ENCODE measurements around the gene ATP5MK.
"Not testable (repeated sequence)": the region's sequence is repeated elsewhere in the genome, so short reads cannot be mapped to it uniquely, and the experiment has no call there.

Gene ATP5MK

DNA sequence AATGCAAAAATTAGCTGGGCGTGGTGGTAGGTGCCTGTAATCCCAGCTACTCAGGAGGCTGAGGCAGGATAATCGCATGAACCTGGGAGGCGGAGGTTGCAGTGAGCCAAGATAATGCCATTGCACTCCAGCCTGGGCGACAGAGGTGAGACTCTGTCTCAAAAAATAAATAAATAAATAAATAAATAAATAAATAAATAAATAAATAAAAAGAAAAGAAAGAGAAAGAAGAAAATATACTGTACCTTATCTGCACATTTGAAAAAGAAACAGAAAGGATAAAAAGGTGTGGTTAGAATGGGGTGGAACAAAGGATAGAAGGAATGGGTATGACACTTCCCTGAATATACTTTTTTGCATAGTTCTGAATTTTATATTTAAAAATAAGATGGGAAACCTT is 36.8 kb downstream of the ATP5MK start:
- no CpG with 5 or more reads among the region's 4 CpGs for WGBS (ENCODE audit: insufficient coverage, insufficient read length)
- H3K27me3 ChIP-seq (ENCODE audit: control insufficient read depth, insufficient read depth, low read length); H3K27ac ChIP-seq (ENCODE audit: low read length); H3K36me3 ChIP-seq (ENCODE audit: control insufficient read depth, insufficient read depth, low read length); DNase-seq (ENCODE audit: low read depth, low spot score); H3K4me3 ChIP-seq (ENCODE audit: low read length); H3K4me1 ChIP-seq (ENCODE audit: control insufficient read depth, insufficient read depth, low read length); H3K9me3 ChIP-seq (ENCODE audit: control insufficient read depth, insufficient read depth, low read length): not testable (repeated sequence)

DNA sequence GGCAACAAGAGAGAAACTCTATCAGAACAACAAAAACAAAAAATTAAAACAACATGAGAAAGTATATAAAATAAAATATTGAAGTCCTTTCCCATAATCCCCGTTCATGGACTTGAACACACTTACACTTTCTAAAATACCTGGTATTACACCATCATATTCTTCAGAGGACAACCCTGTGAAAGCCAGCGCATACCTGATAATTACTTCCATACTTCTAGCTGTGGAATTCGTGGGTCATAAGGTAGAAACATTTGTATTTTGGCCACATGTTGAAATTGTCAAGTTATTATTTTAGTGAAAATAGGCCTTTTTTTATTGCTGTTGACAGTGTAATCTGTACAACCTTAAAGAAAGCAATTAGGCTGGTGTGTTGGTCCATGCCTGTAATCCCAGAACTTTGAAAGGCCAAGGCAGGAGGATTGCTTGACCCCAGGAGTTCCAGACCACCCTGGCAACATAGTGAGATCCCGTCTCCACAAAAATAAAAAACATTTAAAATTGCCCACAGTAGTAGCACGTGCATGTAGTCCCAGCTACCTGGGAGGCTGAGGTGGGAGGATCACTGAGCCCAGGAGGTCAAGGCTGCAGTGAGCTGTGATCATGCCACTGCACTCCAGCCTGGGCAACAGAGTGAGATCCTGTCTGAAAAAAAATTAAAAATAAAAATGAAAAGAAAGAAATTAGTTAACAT is 40.2 kb downstream of the ATP5MK start:
- Histone ChIP-seq H3K36me3 (ENCODE audit: control insufficient read depth, insufficient read depth, low read length) (no peaks in the 10 kb centered on the region), H3K9me3 (ENCODE audit: control insufficient read depth, insufficient read depth, low read length) (no peaks in the 10 kb centered on the region), H3K27ac (ENCODE audit: low read length) (no peak overlapping the region), H3K27me3 (ENCODE audit: control insufficient read depth, insufficient read depth, low read length) (no peaks in the 10 kb centered on the region), H3K4me1 (ENCODE audit: control insufficient read depth, insufficient read depth, low read length) (no peaks in the 10 kb centered on the region), H3K4me3 (ENCODE audit: low read length) (no peak overlapping the region)
- no CpG with 5 or more reads among the region's 5 CpGs for WGBS (ENCODE audit: insufficient coverage, insufficient read length)
- no peak for DNase-seq (ENCODE audit: low read depth, low spot score)

DNA sequence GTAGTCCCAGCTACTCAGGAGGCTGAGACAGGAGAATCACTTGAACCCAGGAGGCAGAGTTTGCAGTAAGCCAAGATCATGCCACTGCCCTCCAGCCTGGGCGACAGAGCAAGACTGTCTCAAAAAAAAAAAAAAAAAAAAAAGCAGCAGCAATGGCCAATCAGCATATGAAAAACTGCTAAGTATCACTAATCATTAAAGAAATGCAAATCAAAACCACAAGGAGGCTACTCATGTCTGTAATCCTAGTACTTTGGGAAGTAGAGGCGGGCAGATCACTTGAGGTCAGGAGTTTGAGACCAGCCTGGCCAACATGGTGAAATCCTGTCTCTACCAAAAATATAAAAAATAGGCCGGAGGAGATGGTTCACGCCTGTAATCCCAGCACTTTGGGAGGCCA is 41.7 kb downstream of the ATP5MK start:
- not testable (repeated sequence) for H3K36me3 ChIP-seq (ENCODE audit: control insufficient read depth, insufficient read depth, low read length); H3K4me3 ChIP-seq (ENCODE audit: low read length); DNase-seq (ENCODE audit: low read depth, low spot score); H3K4me1 ChIP-seq (ENCODE audit: control insufficient read depth, insufficient read depth, low read length); H3K27me3 ChIP-seq (ENCODE audit: control insufficient read depth, insufficient read depth, low read length); H3K27ac ChIP-seq (ENCODE audit: low read length); H3K9me3 ChIP-seq (ENCODE audit: control insufficient read depth, insufficient read depth, low read length)
- no CpG with 5 or more reads among the region's 4 CpGs for whole genome bisulfite sequencing (ENCODE audit: insufficient coverage, insufficient read length)

DNA sequence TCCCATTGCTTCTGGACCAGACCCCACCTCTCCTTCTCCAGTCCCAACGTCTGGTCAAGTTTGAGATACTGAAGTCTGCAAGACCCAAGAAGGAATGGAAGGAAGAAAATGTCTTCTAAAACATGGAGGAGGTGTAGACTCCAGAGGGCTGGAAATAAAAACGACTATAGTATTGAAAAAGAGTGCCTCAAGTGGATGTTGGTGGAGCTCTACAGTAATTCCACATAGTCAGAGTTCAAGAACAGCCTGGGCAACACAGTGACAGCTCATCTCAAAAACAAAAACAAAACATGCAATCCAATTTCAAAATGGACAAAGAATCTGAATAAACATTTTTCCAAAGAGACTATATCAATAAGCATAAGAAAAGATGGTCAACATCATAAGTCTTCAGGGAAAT is 43.0 kb downstream of the ATP5MK start:
- H3K4me1 ChIP-seq (ENCODE audit: control insufficient read depth, insufficient read depth, low read length) = no peaks in the 10 kb centered on the region
- H3K4me3 ChIP-seq (ENCODE audit: low read length) = no peak overlapping the region
- H3K9me3 ChIP-seq (ENCODE audit: control insufficient read depth, insufficient read depth, low read length) = no peaks in the 10 kb centered on the region
- H3K36me3 ChIP-seq (ENCODE audit: control insufficient read depth, insufficient read depth, low read length) = no peaks in the 10 kb centered on the region
- WGBS (ENCODE audit: insufficient coverage, insufficient read length) = no CpG with 5 or more reads among the region's 2 CpGs
- no peak for DNase-seq (ENCODE audit: low read depth, low spot score)
- no peak overlapping the region for H3K27ac ChIP-seq (ENCODE audit: low read length)
- no peaks in the 10 kb centered on the region for H3K27me3 ChIP-seq (ENCODE audit: control insufficient read depth, insufficient read depth, low read length)

DNA sequence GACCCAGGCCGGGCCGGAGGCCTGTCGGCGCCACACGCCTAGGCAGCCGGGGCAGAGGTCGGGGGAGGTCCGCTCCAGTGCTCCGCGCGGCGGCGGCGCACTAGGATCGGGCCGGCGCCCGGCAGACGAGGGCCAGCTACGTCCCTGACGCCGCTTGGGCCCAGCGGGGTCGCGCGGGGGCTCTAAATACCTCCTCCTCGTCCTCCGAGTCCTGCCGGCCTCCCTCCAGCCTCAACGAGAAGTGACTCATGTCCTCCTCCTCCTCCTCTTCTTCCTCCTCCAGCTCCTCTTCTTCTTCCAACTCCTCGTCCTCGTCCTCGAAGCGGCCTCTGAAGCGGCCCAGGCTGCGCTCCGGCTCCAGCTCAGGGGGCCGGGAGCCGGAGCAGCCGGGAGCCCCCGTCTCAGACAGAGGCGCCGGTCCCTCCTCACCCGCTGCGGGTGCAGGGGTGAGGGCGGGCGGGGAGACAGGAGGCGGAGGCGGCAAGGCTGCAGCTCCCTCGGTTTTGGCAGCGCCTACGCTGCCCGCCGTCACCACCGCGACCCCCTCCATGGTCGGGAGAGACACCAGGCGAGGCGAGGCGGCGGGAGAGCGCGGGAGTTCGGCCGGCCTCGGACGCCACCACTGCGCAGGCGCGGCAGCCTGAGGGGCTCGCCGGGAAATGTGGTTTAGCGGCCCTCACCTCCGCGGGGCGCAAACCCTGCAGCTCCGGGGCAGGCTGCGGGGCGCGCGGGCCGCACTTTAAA is 45.6 kb downstream of the ATP5MK start, which contains the start of gene PCGF6:
PCGF6 (minus strand) TSS at position 624 of the 744 bp plus-strand sequence; CDS start at position 550, 74 bp downstream.
- Histone ChIP-seq H3K36me3 (ENCODE audit: control insufficient read depth, insufficient read depth, low read length) (peaks cover 2% of the 10 kb centered on the region; the same call in 1 of the 2 replicates), H3K4me1 (ENCODE audit: control insufficient read depth, insufficient read depth, low read length) (no peaks in the 10 kb centered on the region), H3K9me3 (ENCODE audit: control insufficient read depth, insufficient read depth, low read length) (no peaks in the 10 kb centered on the region), H3K27me3 (ENCODE audit: control insufficient read depth, insufficient read depth, low read length) (no peaks in the 10 kb centered on the region), H3K27ac (ENCODE audit: low read length) (no peak within 1 kb of the TSS), H3K4me3 (ENCODE audit: low read length) (peak within 1 kb of the TSS; percentile 85)
- WGBS (ENCODE audit: insufficient coverage, insufficient read length) = no CpG with 5 or more reads among the region's 82 CpGs
- peak; percentile 76 for DNase-seq (ENCODE audit: low read depth, low spot score)

DNA sequence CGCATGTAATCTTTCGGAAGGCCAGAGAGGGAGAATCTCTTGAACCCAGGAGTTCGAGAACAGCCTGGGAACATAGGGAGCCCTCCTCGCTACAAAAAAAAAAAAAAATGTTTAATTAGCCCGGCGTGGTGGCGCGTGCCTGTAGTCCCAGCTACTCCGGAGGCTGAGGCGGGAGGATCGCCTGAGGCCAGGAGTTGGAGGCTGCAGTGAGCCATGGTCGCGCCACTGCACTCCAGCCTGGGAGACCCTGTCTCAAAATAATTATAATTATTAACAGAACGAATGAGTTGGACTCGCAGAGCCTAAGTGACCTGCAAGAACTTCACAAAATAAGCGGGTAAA is 46.1 kb downstream of the ATP5MK start:
- H3K4me3 ChIP-seq (ENCODE audit: low read length) = peak overlapping the region; percentile 85
- no peak for DNase-seq (ENCODE audit: low read depth, low spot score)

More for the DNA sequence above, 46.1 kb downstream of the ATP5MK start:
- Histone ChIP-seq H3K27me3 (ENCODE audit: control insufficient read depth, insufficient read depth, low read length) (no peaks in the 10 kb centered on the region), H3K36me3 (ENCODE audit: control insufficient read depth, insufficient read depth, low read length) (peaks cover 2% of the 10 kb centered on the region; the same call in 1 of the 2 replicates), H3K4me1 (ENCODE audit: control insufficient read depth, insufficient read depth, low read length) (no peaks in the 10 kb centered on the region), H3K9me3 (ENCODE audit: control insufficient read depth, insufficient read depth, low read length) (no peaks in the 10 kb centered on the region), H3K27ac (ENCODE audit: low read length) (no peak overlapping the region)
- WGBS (ENCODE audit: insufficient coverage, insufficient read length) = no CpG with 5 or more reads among the region's 16 CpGs

Measured in iPS DF 6.9 (cell line).